ENCODE measurements around the gene CPT1B. TPM values are rescaled to one million over a fixed set of nuclear protein-coding genes. Genes with fewer than 3 reads are reported as not detected.

The CPT1B gene
- total RNA-seq, 1 donor from 2014 or later: 32.7 TPM

DNA sequence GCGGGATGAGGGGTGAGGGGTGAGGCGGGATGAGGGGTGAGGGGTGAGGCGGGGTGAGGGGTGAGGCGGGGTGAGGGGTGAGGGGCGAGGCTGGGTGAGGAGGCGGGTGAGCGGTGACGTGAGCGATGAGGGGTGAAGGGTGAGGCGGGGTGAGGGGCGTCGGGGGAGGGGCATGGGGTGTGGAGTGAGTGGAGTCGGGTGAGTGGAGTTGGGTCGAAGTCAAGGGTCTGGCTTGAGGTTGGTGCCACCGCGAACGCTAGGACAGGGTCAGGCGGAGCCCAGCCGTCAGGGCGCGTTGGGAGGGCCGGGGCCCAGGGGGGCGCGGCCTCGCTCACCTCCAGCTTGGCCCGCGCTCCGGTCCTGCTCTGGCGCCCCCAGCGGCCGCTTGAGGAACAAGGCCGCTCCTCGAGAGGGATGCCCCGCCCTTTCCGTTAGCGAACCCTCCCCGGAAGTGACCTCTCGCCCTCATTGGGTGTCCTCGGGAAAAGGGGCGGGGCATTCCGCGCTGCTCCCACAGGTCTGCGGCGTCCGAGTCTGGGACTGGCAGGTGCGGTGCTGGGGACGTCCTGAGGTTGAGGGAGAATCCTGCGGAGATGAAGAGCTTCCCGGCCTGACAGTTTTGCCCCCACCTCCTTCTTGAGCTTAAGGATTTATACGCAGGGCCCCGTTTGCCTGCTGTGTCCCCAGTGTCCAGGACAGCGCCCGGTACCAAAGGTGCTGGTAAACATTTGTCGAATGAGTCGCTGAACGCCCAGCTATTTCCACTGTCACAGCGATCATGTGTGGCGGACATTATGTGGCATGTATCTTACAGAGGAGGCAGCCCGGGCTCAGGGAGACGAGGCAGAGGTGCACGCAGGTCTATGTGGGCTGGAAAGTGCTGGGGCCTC lies 15.5 kb downstream of the CPT1B start, which contains the start of gene SYCE3:
Gene SYCE3 (minus strand): TSS at position 397 of the 890 bp plus-strand sequence. CDS start 6,514 bp downstream, outside the sequence.
- Mint-ChIP-seq H3K4me1 (ENCODE audit: low read depth, unreplicated experiment) (peaks cover 5% of the 10 kb centered on the region), H3K27ac (ENCODE audit: unreplicated experiment) (peak within 1 kb of the TSS; percentile 47), H3K4me3 (ENCODE audit: unreplicated experiment) (peak within 1 kb of the TSS; percentile 92), H3K36me3 (ENCODE audit: low read depth, unreplicated experiment) (peaks cover 7% of the 10 kb centered on the region), H3K27me3 (ENCODE audit: low read depth, unreplicated experiment) (peaks cover 40% of the 10 kb centered on the region), H3K9me3 (ENCODE audit: unreplicated experiment) (peaks cover 1% of the 10 kb centered on the region)
- H3K4me3 ChIP-seq (ENCODE audit: insufficient read depth, low read depth, low read length): peak within 1 kb of the TSS; percentile 60
- peak within 1 kb of the TSS; percentile 91 for H3K4me2 ChIP-seq (ENCODE audit: low read length)
- no peak for FAIRE-seq
- no peaks in the 10 kb centered on the region for H3K9me3 ChIP-seq (ENCODE audit: insufficient read depth, low read depth, low read length)
- TF ChIP-seq, protein P1, sequence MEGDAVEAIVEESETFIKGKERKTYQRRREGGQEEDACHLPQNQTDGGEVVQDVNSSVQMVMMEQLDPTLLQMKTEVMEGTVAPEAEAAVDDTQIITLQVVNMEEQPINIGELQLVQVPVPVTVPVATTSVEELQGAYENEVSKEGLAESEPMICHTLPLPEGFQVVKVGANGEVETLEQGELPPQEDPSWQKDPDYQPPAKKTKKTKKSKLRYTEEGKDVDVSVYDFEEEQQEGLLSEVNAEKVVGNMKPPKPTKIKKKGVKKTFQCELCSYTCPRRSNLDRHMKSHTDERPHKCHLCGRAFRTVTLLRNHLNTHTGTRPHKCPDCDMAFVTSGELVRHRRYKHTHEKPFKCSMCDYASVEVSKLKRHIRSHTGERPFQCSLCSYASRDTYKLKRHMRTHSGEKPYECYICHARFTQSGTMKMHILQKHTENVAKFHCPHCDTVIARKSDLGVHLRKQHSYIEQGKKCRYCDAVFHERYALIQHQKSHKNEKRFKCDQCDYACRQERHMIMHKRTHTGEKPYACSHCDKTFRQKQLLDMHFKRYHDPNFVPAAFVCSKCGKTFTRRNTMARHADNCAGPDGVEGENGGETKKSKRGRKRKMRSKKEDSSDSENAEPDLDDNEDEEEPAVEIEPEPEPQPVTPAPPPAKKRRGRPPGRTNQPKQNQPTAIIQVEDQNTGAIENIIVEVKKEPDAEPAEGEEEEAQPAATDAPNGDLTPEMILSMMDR (IDR thresholded peaks at IDR 0.05; ENCODE audit: insufficient read depth, low read depth, low read length): peak; percentile 55
- no peak for TF ChIP-seq EZH2 (IDR thresholded peaks at IDR 0.05; ENCODE audit: insufficient read depth, low read length)
- H3K79me2 ChIP-seq (ENCODE audit: insufficient read depth, low read length): no peaks in the 10 kb centered on the region
- H3K4me1 ChIP-seq (ENCODE audit: insufficient read depth, low read length): peaks cover 4% of the 10 kb centered on the region
- no peaks in the 10 kb centered on the region for H3K36me3 ChIP-seq (ENCODE audit: insufficient read depth, low read length)
- H2AFZ ChIP-seq (ENCODE audit: low read depth, low read length): peak within 1 kb of the TSS; percentile 94
- peak within 1 kb of the TSS; percentile 29 for H3K9ac ChIP-seq (ENCODE audit: low read length)
- H4K20me1 ChIP-seq (ENCODE audit: insufficient read depth, low read length): no peaks in the 10 kb centered on the region
- peak; percentile 51 for DNase-seq (ENCODE audit: low read depth)
- peaks cover 24% of the 10 kb centered on the region for H3K27me3 ChIP-seq (ENCODE audit: insufficient read depth, low read length)
- H3K27ac ChIP-seq (ENCODE audit: low read depth, low read length): no peak within 1 kb of the TSS

DNA sequence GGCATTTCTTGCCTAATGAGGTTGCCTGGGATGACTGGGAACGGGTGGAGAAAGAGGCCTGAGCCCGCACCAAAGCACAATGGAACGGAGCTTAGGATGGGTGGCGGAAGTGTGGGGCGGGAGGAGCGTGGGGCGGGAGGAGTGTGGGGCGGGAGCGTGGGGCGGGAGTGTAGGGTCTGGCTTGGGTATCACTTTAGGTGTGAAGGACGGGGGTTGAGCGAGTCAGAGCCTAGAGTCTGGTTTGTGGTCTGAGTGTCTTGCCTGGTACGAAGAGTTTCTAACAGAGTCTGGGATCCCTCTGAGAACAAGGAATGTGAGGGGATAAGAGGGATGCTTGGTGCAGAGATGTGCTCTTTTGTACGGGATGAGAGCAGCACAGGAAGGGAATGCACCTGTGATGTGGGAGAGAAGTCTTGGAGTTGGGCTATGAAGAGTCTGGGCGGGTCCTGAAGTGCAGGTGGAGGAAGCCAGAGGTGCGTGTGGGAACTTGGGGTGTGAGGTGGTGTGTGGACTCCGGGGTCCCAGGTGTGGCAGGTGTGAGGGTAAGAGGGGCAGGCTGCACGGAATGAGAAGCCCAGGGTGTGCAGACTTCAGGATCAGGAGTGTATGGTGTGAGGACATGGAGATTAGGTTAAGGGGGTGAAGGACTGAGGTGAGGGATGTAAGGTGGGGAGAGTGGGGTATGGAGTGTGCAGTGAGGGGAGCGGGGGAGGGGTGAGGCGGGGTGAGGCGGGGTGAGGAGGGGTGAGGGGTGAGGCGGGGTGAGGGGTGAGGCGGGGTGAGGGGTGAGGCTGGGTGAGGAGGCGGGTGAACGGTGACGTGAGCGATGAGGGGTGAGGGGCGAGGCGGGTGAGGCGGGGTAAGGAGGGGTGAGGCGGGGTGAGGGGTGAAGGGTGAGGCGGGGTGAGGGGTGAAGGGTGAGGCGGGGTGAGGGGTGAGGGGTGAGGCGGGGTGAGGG lies 16.5 kb downstream of the CPT1B start:
- TF ChIP-seq, protein P1 (IDR thresholded peaks at IDR 0.05; ENCODE audit: insufficient read depth, low read depth, low read length): no peak
- TF ChIP-seq EZH2 (IDR thresholded peaks at IDR 0.05; ENCODE audit: insufficient read depth, low read length): no peak
- no peak for FAIRE-seq
- Mint-ChIP-seq H3K9me3 (ENCODE audit: unreplicated experiment) (peaks cover 1% of the 10 kb centered on the region), H3K4me3 (ENCODE audit: unreplicated experiment) (peak overlapping the region; percentile 75), H3K27me3 (ENCODE audit: low read depth, unreplicated experiment) (peaks cover 40% of the 10 kb centered on the region), H3K36me3 (ENCODE audit: low read depth, unreplicated experiment) (peaks cover 6% of the 10 kb centered on the region), H3K27ac (ENCODE audit: unreplicated experiment) (peak overlapping the region; percentile 76), H3K4me1 (ENCODE audit: low read depth, unreplicated experiment) (peaks cover 5% of the 10 kb centered on the region)
- no peak overlapping the region for H3K27ac ChIP-seq (ENCODE audit: low read depth, low read length)
- H2AFZ ChIP-seq (ENCODE audit: low read depth, low read length): no peak overlapping the region
- H4K20me1 ChIP-seq (ENCODE audit: insufficient read depth, low read length): no peaks in the 10 kb centered on the region
- H3K4me3 ChIP-seq (ENCODE audit: insufficient read depth, low read depth, low read length): no peak overlapping the region
- no peak for DNase-seq (ENCODE audit: low read depth)
- H3K9me3 ChIP-seq (ENCODE audit: insufficient read depth, low read depth, low read length): no peaks in the 10 kb centered on the region
- H3K9ac ChIP-seq (ENCODE audit: low read length): no peak overlapping the region
- peaks cover 4% of the 10 kb centered on the region for H3K4me1 ChIP-seq (ENCODE audit: insufficient read depth, low read length)
- no peak overlapping the region for H3K4me2 ChIP-seq (ENCODE audit: low read length)
- H3K36me3 ChIP-seq (ENCODE audit: insufficient read depth, low read length): no peaks in the 10 kb centered on the region
- peaks cover 26% of the 10 kb centered on the region for H3K27me3 ChIP-seq (ENCODE audit: insufficient read depth, low read length)
- H3K79me2 ChIP-seq (ENCODE audit: insufficient read depth, low read length): no peaks in the 10 kb centered on the region
